ENCODE data around the gene HMCN1. TPM values are rescaled to one million over a fixed set of nuclear protein-coding genes. Genes with fewer than 3 reads are reported as not detected.

The HMCN1 gene
- total RNA-seq, 2 donors from 2014 or later = 3.5 to 9.9 TPM

DNA sequence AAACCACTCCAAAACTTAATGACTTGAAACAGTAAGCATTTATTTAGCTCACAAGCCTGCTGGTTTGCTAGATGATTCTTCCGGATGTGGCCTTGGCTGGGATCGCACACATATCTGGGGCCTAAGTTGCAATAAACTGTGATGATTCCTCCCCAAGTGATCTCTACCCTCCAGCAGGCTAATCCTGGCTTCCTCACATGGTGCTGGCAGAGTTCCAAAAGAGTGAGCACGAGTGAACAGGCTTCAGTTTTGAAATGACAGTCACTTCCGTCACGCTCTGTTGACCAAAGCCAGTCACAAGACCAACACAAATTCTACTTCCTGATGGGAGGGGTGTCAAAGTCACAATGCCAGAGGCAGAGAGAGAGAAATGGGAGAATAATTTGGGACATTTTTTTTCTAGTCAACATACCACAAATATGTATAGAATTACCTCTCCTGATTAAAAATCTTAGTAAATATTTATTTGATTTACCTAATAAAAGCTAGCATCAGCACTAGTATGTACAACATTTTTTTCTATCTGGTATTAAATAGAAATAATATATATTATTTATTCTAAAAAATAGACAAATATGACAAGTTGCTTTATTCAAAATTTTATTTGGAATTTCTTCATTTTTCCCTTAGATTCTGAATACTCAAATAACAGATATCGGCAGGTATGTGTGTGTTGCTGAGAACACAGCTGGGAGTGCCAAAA lies 348.2 kb downstream of the HMCN1 start:
- no peaks in the 10 kb centered on the region for H3K36me3 ChIP-seq
- TF ChIP-seq, protein P1, sequence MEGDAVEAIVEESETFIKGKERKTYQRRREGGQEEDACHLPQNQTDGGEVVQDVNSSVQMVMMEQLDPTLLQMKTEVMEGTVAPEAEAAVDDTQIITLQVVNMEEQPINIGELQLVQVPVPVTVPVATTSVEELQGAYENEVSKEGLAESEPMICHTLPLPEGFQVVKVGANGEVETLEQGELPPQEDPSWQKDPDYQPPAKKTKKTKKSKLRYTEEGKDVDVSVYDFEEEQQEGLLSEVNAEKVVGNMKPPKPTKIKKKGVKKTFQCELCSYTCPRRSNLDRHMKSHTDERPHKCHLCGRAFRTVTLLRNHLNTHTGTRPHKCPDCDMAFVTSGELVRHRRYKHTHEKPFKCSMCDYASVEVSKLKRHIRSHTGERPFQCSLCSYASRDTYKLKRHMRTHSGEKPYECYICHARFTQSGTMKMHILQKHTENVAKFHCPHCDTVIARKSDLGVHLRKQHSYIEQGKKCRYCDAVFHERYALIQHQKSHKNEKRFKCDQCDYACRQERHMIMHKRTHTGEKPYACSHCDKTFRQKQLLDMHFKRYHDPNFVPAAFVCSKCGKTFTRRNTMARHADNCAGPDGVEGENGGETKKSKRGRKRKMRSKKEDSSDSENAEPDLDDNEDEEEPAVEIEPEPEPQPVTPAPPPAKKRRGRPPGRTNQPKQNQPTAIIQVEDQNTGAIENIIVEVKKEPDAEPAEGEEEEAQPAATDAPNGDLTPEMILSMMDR (IDR thresholded peaks at IDR 0.05) = no peak
- no peak for TF ChIP-seq POLR2AphosphoS5 (IDR thresholded peaks at IDR 0.05)
- no peak for TF ChIP-seq POLR2A (IDR thresholded peaks at IDR 0.05)
- H3K27ac ChIP-seq = no peak overlapping the region
- WGBS = 59% methylated on average over 6 of the region's 6 CpGs
- H3K4me1 ChIP-seq (replicated peaks) = no peaks in the 10 kb centered on the region
- DNase-seq (ENCODE audit: low spot score) = peak; percentile 54
- no peaks in the 10 kb centered on the region for H3K27me3 ChIP-seq (replicated peaks; ENCODE audit: insufficient read depth)
- no peaks in the 10 kb centered on the region for H3K9me3 ChIP-seq
- intact Hi-C loops (cut with DNase I) = no loop called here
- no peak overlapping the region for H3K4me3 ChIP-seq

DNA sequence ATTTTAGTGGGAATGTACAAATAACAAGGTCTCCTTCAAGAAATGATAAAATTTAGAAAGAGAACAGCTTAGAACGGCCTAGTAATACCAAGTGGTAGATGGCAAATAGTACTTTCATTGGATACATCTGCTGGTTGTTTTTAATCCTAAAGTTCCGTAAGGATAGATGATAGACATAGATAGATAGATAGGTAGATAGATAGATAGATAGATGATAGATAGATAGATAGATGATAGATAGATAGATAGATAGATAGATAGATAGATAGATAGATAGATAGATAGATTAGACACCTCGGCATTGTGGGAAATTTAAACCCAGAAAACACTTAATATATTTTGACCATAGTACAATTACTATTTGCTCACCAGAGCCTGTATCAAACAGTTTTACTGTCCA lies 352.4 kb downstream of the HMCN1 start:
- Histone ChIP-seq H3K27ac (no peak overlapping the region), H3K4me1 (replicated peaks) (no peaks in the 10 kb centered on the region), H3K36me3 (no peaks in the 10 kb centered on the region), H3K9me3 (no peaks in the 10 kb centered on the region), H3K27me3 (replicated peaks; ENCODE audit: insufficient read depth) (no peaks in the 10 kb centered on the region), H3K4me3 (no peak overlapping the region)
- 95% methylated on average over 3 of the region's 3 CpGs for WGBS
- DNase-seq (ENCODE audit: low spot score) = no peak
- intact Hi-C loops (cut with DNase I) = no loop called here
- no peak for TF ChIP-seq POLR2A (IDR thresholded peaks at IDR 0.05)
- TF ChIP-seq, protein P1 (IDR thresholded peaks at IDR 0.05) = no peak
- TF ChIP-seq POLR2AphosphoS5 (IDR thresholded peaks at IDR 0.05) = no peak

- no peaks in the 10 kb centered on the region for H3K4me1 ChIP-seq (replicated peaks)
- no peaks in the 10 kb centered on the region for H3K9me3 ChIP-seq
- no peak for DNase-seq (ENCODE audit: low spot score)
- 94% methylated on average over 4 of the region's 4 CpGs for WGBS
- no peak overlapping the region for H3K27ac ChIP-seq
- no peak overlapping the region for H3K4me3 ChIP-seq
- intact Hi-C loops (cut with DNase I) = no loop called here
- no peaks in the 10 kb centered on the region for H3K27me3 ChIP-seq (replicated peaks; ENCODE audit: insufficient read depth)
- H3K36me3 ChIP-seq = no peaks in the 10 kb centered on the region
- no peak for TF ChIP-seq POLR2AphosphoS5 (IDR thresholded peaks at IDR 0.05)
- TF ChIP-seq, protein P1 (IDR thresholded peaks at IDR 0.05) = no peak
- no peak for TF ChIP-seq POLR2A (IDR thresholded peaks at IDR 0.05)
Observed at GRCh38 chr1:186089940-186090339, 355.7 kb downstream of the HMCN1 start.

DNA sequence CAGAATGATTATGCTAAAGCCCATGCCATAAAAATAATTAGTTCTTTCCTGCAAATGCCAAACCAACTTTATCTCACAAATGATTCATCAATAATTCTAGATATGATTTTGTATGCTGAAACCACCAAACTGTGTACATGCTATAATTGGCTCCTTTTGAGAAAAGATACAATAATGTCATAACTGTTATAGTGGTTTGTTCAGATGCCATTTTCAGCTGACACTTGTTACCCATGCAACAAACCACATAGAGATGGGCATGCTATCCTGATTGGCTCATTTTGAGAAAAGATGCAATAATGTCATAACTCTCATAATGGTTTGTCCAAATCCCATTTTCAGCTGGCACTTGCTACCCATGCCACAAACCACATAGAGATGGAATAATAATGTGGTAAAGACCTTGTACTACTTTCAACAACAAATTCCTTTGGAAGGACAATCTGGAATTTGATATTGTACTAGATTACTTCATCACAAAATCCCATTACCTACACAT lies 357.1 kb downstream of the HMCN1 start:
- H3K4me1 ChIP-seq (replicated peaks) = no peaks in the 10 kb centered on the region
- no peaks in the 10 kb centered on the region for H3K27me3 ChIP-seq (replicated peaks; ENCODE audit: insufficient read depth)
- no peak for DNase-seq (ENCODE audit: low spot score)
- no peak overlapping the region for H3K4me3 ChIP-seq
- TF ChIP-seq, protein P1 (IDR thresholded peaks at IDR 0.05) = no peak
- TF ChIP-seq POLR2A (IDR thresholded peaks at IDR 0.05) = no peak
- intact Hi-C loops (cut with DNase I) = no loop called here
- H3K9me3 ChIP-seq = no peaks in the 10 kb centered on the region
- no peak overlapping the region for H3K27ac ChIP-seq
- no peaks in the 10 kb centered on the region for H3K36me3 ChIP-seq

- H3K27ac ChIP-seq = no peak overlapping the region
- H3K36me3 ChIP-seq = no peaks in the 10 kb centered on the region
- H3K4me1 ChIP-seq (replicated peaks) = no peaks in the 10 kb centered on the region
- no peaks in the 10 kb centered on the region for H3K9me3 ChIP-seq
- 22% methylated on average over 2 of the region's 2 CpGs for WGBS
- DNase-seq (ENCODE audit: low spot score) = no peak
- H3K27me3 ChIP-seq (replicated peaks; ENCODE audit: insufficient read depth) = no peaks in the 10 kb centered on the region
- no peak for TF ChIP-seq POLR2A (IDR thresholded peaks at IDR 0.05)
- no peak for TF ChIP-seq POLR2AphosphoS5 (IDR thresholded peaks at IDR 0.05)
- TF ChIP-seq, protein P1 (IDR thresholded peaks at IDR 0.05) = no peak
- no peak overlapping the region for H3K4me3 ChIP-seq
- intact Hi-C loops (cut with DNase I) = no loop called here
Observed at GRCh38 chr1:186093437-186093836, 359.2 kb downstream of the HMCN1 start.
